ENCODE results near the gene ASCC2.

The ASCC2 gene

GRCh38 chr22:29879753-29880152 lies 41.7 kb upstream of the ASCC2 start:
- no peak overlapping the region for H3K4me3 ChIP-seq (ENCODE audit: low read depth, low read length)
- no peak for TF ChIP-seq CTCF (IDR thresholded peaks at IDR 0.05; ENCODE audit: low read depth, low read length)

GRCh38 chr22:29877620-29878019 lies 39.5 kb upstream of the ASCC2 start:
- TF ChIP-seq CTCF (IDR thresholded peaks at IDR 0.05; ENCODE audit: low read depth, low read length) = no peak
- no peak overlapping the region for H3K4me3 ChIP-seq (ENCODE audit: low read depth, low read length)

- no peak for TF ChIP-seq CTCF (IDR thresholded peaks at IDR 0.05; ENCODE audit: low read depth, low read length)
- no peak overlapping the region for H3K4me3 ChIP-seq (ENCODE audit: low read depth, low read length)
Observed at GRCh38 chr22:29873943-29874342, 35.9 kb upstream of the ASCC2 start.

- no peak for TF ChIP-seq CTCF (IDR thresholded peaks at IDR 0.05; ENCODE audit: low read depth, low read length)
- H3K4me3 ChIP-seq (ENCODE audit: low read depth, low read length) = no peak overlapping the region
Observed at GRCh38 chr22:29872989-29873388, 34.9 kb upstream of the ASCC2 start.

- no peak for TF ChIP-seq CTCF (IDR thresholded peaks at IDR 0.05; ENCODE audit: low read depth, low read length)
Observed at GRCh38 chr22:29872144-29872893, 34.2 kb upstream of the ASCC2 start.

GRCh38 chr22:29871684-29872083 lies 33.6 kb upstream of the ASCC2 start:
- TF ChIP-seq CTCF (IDR thresholded peaks at IDR 0.05; ENCODE audit: low read depth, low read length) = no peak

More at GRCh38 chr22:29872144-29872893, 34.2 kb upstream of the ASCC2 start:
- H3K4me3 ChIP-seq (ENCODE audit: low read depth, low read length) = no peak overlapping the region

GRCh38 chr22:29870574-29870973 lies 32.5 kb upstream of the ASCC2 start:
- TF ChIP-seq CTCF (IDR thresholded peaks at IDR 0.05; ENCODE audit: low read depth, low read length) = no peak
- no peak overlapping the region for H3K4me3 ChIP-seq (ENCODE audit: low read depth, low read length)

More at GRCh38 chr22:29871684-29872083, 33.6 kb upstream of the ASCC2 start:
- no peak overlapping the region for H3K4me3 ChIP-seq (ENCODE audit: low read depth, low read length)

Measured in WI38 (cell line).